Right lung (tissue), 5 donors: Measurements from ENCODE around the gene RAD9A. TPM values are rescaled to one million over a fixed set of nuclear protein-coding genes. Genes with fewer than 3 reads are reported as not detected.
"Not testable (repeated sequence)": the region's sequence is repeated elsewhere in the genome, so short reads cannot be mapped to it uniquely, and the experiment has no call there.

ENCODE experiments used
- DNase-seq, 2 donors: peaks; one replicate each; pipeline ENCODE4 v3.0.0-alpha.2; 2013
- polyA plus RNA-seq, 5 donors: library from polyadenylated mRNA; unstranded; fragments of 120-200 nt; gene quantifications; one replicate each; pipeline versions ENCODE4 v1.2.1 to v1.2.3, GENCODE V29; 2013; ENCODE audit warnings: inconsistent platforms in 1 of 5, low replicate concordance in 1 of 5; ENCODE audit not compliant: insufficient read length in 5 of 5, insufficient read depth in 1 of 5

Gene RAD9A
- polyA plus RNA-seq, 5 donors = 18.4 to 30.8 (median 24.2) TPM

GRCh38 chr11:67395555-67396258 is 3.9 kb downstream of the RAD9A start:
- DNase-seq = no peak

DNA sequence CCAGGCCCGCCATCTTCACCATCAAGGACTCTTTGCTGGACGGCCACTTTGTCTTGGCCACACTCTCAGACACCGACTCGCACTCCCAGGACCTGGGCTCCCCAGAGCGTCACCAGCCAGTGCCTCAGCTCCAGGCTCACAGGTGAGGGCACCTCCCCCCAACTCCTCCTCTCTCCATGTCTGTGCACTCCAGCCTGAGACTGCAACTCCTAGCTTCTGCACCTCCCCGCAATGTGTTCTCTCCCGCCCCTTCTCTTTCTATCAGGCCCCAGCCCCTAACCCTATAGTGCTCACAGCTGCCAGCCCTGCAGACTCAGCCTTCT is 4.4 kb downstream of the RAD9A start:
- no peak for DNase-seq

DNA sequence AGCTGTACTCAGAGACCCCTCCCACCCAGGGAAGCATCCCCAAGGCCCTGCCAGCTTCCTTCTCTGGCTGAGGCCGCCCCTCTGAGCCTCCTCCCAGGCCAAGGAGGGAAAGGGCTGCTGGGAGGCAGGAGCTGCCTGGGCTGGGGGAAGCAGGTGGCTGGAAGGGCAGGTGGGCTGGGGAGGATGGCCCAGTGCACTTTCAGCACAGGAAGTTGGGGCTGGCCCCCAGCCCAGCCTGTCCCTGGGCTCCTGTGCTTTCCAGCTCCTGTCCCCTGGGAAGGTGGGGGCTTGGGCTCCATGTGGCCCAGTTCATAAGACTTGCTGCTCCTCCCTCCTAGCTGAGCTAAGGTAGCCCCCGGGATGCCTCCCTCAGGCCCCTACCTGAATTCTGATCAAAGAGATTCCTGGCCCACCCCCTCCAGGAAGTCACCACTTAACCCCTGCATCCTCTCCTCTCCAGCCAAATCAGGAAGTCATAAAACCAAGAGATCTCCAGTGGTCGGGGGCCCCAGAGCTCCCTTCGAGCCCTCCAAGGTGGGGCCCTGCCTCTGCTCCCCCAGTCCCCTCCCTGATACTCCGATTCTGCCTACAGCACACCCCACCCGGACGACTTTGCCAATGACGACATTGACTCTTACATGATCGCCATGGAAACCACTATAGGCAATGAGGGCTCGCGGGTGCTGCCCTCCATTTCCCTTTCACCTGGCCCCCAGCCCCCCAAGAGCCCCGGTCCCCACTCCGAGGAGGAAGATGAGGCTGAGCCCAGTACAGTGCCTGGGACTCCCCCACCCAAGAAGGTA is 5.0 kb downstream of the RAD9A start:
- DNase-seq = no peak

DNA sequence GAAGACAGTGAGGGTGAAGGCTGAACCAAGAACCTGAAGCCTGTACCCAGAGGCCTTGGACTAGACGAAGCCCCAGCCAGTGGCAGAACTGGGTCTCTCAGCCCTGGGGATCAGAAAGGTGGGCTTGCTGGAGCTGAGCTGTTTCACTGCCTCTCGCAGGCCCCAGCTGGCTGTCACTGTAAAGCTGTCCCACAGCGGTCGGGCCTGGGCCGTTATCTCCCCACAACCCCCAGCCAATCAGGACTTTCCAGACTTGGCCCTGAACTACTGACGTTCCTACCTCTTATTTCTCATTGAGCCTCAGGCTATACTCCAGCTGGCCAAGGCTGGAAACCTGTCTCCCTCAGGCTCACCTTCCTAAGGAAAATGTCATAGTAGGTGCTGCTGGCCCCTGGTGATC is 5.8 kb downstream of the RAD9A start:
- DNase-seq = no peak

- DNase-seq = no peak
Observed at GRCh38 chr11:67397986-67398660, 6.3 kb downstream of the RAD9A start.

DNA sequence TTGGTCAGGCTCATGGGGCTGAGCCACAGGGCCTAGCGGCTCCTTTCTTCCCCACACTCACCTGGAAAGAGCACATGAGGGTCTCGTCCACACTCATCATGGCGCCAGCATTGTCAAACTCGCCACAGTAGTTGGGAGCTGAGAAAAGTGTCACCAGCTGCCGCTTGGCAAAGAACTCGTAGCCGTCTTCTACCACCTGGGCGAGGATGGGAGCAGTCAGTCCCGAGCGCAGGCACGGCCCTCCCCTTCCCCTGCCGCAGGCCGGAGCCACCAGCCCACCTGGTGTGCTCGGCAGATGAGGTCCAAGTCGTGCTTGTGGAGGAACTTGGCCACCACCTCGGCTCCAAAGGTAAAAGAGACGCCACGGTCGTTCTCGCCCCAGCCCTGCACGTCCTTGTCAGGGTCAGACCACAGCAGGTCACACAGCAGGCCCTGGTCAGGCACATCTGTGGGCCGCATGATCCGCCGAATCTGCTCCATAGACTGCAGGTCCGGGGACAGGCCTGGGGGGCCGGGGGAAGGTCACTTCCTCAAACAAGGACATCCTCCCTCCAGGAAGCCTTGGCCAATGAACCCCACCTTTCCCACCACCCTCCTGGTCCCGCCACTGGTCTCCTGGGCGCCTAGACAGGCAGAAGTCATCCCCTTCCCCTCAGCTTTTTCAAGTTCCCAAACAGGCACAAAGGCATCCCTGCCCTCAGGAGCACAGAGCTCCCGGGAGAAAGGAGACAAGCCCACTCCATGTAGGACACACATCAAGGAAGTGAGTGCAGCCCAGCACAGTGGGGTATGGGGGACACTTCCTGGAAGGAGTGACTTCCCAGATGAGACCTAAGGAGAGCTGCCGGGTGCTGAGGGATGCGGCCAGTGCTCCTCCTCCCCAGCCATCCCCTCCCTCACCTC is 7.1 kb downstream of the RAD9A start:
- DNase-seq = no peak

GRCh38 chr11:67400251-67400941 is 8.6 kb downstream of the RAD9A start:
- no peak for DNase-seq

DNA sequence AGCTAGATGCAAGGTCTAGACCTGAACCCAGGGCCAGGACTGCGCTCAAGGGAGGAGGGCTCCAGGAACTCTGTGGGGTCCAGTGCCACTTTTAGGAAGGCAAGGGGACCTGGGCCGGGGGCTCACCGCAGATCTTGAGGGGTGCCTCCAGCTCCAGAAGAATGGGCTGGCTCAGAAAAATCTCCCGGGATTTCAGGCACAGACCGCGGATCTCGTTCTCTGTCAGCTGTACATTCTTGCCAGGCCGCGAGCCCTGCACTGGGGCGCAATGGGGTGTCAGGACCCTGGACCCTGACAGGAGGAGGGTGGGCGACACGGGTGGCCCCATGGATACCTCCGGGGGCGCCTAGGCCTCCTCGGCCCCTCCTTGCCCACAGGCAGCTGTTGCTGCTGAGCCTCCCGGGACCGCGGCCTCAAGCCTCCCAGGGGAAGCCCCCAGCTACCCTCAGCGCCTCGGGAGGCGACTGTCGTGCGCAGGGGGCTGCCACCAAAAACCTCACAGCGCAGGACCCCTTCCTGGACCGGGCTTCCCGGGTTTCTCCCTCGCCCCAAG is 9.2 kb downstream of the RAD9A start:
- no peak for DNase-seq

DNA sequence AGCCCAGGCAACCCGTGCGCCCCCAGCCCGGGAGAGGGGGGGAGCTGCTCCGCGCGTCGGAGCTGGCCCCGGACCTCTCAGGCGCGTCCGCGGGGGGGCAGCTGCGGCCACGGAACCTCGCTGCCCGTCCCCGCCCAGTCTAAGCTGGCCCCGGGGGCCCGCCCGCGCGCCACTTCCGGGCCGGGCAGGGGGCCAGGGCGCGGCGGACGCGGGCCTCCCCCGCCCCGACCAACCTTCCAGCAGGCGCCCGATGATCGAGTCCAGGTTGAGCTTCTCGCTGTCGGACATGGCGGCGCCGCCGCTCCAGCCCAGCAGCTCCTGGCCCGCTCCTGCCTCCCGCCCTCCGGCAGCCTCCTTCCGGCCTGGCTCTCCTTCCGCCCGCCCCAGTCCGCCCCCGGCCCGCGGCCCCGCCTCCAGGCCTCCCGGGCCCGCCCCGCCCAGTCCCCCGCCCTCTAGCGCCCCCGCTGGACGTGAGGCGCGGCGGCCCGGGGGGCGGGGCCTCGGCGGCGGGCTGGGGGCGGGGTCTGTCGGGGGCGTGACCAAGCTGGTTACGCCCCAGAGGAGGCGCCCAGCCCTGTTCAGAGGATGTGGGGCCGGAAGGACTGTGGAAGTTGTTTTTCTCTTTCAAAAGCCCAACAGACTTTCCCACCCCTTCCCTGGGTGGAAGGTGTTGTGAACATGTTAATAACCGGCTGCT is 9.9 kb downstream of the RAD9A start, which contains the start of gene PPP1CA:
Gene PPP1CA (minus strand): TSS at position 364 of the 697 bp plus-strand sequence. CDS start 76 bp downstream, at position 288.
- peak; percentile 90 to 92 for DNase-seq

DNA sequence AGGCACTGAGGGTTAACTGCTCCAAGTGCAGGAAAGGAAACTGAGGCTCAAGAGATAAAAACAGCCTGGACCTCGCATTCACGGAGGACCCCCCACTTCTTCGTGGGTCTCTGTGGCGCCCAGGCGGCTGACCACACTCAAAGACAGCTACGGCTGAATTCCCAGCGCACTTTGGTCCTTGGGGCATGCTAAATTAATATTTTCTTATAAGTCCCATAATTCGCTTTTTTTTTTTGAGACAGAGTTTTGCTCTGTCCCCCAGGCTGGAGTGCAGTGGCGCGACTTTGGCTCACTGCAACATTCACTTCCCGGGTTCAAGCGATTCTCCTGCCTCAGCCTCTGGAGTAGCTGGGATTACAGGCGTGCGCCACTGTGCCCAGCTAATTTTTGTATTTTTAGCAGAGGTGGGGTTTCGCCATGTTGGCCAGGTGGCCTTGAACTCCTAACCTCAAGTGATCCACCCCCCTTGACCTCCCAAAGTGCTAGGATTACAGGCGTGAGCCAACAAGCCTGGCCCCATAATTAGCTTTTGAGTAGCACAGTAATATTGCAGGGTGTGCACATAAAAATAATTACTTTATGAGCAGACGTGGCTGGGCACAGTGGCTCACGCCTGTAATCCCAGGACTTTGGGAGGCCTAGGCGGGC is 10.5 kb downstream of the RAD9A start:
- DNase-seq = not testable (repeated sequence)

DNA sequence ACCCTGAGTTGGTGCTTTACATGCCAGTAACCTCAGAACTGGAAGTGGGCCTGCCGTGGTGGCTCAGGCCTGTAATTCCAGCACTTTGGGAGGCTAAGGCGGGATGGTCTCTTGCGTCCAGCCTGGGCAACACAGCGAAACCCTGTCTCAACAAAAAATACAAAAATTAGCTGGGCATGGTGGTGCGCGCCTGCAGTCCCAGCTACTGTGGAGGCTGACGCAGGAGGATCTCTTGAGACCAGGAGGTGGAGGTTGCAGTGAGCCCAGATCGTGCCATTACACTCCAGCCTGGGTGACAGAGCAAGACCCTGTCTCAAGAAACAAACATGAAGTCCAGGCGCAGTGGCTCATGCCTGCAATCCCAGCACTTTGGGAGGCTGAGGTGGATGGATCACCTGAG is 11.3 kb downstream of the RAD9A start:
- DNase-seq = not testable (repeated sequence)

GRCh38 chr11:67404515-67405195 is 12.9 kb downstream of the RAD9A start:
- no peak for DNase-seq

GRCh38 chr11:67405196-67405567 is 13.4 kb downstream of the RAD9A start:
- DNase-seq = no peak

DNA sequence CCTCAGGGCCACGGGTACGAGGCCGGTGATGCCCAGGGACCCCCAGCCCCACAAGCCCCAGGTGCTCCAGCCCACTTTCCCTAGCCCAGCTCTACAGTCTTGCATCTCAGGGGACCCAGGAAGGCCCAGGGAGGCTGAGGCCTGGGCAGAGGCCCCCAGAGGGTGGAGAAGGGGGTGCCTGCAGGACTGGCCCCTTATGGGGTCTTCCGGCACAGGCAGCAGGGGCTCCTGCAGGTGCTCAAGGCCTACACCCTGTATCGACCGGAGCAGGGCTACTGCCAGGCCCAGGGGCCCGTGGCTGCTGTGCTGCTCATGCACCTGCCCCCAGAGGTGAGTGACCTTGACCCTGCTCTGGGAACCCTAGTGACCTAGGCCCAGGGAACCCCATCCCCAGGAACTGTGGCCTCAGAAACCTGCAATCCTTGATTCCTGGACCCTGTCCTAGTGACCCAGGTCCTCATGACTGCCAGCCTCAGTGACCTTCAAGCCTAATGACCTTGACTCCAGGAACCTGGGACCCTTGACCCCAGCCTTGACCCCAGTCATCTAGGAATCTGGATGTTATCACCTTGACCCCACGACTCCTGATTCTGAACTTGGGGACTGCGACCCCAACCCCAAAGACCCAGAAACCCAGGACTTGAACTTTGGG is 14.0 kb downstream of the RAD9A start:
- no peak for DNase-seq

- no peak for DNase-seq
Observed at GRCh38 chr11:67406420-67406968, 14.7 kb downstream of the RAD9A start.

GRCh38 chr11:67406969-67407687 is 15.3 kb downstream of the RAD9A start:
- DNase-seq = no peak

- DNase-seq = no peak
Observed at GRCh38 chr11:67407688-67408163, 15.9 kb downstream of the RAD9A start.
